Measurements from ENCODE around the gene CLTCL1.
"Not testable (repeated sequence)": the region's sequence is repeated elsewhere in the genome, so short reads cannot be mapped to it uniquely, and the experiment has no call there.

The CLTCL1 gene

DNA sequence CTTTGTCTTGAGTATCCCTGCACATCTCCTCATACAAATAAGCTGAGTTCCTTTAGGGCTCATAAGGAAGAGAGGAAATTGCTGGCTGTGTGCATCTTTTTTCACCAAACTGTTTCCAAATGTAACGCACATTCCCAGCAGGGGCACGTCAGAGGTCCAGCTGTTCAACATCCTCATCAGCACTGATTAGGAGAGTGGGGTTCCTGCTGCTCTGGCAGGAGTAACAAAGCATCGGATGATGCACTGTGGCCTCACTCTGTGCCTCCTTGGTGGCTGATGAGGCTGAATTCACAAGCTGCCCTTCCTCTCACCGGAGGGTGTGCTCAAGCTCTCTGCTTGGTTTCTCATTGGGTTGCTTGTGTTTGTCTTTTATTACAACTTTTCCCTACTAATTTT, 77.4 kb downstream of the CLTCL1 start:
- DNase-seq = no peak

DNA sequence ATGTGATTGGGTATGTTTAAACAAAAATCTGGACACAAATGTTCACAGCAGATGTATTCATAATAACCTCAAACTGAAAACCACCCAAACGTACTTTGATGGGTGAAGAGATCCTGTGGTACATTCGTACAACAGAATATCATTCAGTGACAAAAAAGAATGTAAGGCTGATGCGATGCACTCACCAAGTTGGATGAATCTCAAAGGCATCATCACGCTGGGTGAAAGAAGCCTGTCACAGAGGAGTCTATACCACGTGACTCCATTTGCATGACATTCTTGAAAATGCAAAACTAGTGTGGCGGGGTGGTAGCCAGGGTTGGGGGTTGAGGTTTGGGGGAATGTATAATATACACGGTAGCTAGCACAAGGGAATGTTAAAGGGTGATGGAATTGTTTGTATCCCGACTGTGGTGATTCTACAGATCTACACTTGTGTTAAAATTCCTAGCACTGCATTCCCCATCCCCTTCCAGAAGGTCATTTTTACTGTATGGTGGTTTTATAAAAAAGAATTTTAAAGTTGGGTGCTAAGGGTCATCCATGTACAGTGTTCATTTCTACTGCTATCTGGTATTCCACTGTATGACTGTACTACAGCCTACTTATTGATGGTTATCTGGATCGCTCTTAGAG, 78.0 kb downstream of the CLTCL1 start:
- no peak for DNase-seq

DNA sequence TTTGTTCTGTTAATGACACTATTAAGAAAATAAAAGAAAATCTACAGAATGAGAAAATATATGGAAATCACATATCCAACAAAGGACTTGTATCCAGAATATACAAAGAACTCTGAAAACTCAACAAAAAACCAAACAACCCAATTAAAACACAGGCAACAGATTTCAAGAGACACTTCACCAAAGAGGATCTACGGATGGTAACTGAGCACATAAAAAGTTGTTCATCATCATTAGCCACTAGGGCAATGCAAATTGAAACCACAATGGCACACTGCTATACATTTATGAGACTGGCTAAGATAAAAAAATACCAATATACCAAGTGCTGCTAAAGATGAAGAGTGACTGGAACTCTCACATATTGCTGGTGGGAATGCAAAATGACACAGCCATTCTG, 78.5 kb downstream of the CLTCL1 start:
- DNase-seq = no peak

DNA sequence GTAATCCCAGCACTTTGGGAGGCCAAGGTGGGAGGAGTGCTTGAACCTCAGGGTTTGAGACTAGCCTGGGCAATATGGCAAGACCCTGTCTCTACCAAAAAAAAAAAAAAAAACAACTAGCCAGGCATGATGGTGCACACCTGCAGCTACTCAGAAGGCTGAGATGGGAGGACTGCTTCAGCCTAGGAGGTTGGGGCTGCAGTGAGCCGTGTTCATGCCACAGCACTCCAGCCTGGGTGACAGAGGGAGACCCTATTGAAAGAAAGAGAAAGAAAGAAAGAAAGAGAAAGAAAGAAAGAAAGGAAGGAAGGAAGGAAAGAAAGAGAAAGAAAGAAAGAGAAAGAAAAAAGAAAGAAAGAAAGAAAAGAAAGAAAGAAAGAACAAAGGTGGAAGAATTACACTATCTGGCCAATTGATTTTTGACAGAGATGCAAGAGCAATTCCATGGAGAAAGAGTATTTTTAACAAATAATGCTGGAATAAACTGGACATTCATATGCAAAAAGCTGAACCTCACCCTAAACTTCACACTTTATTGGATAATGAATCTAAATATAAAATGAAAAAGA, 79.1 kb downstream of the CLTCL1 start:
- DNase-seq = no peak

DNA sequence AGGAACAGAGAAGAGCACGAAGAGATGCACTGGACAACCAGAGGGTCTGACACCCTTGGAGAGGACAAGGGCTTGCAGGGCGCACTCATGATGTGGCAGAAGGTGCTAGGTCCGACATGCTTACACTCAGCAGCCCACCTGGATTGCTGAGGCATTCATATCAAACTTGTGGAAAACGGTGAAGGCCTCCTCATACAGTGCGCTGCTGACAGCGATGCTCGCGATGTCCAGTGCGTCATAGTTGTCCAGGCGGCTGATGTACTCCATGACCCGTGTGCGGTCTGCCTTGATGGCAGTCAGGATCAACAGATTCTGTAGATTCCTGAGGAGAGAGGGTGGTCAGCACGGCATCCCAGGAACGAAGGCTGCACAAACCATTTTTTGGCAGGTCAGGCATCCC, 81.3 kb downstream of the CLTCL1 start:
- DNase-seq = no peak

DNA sequence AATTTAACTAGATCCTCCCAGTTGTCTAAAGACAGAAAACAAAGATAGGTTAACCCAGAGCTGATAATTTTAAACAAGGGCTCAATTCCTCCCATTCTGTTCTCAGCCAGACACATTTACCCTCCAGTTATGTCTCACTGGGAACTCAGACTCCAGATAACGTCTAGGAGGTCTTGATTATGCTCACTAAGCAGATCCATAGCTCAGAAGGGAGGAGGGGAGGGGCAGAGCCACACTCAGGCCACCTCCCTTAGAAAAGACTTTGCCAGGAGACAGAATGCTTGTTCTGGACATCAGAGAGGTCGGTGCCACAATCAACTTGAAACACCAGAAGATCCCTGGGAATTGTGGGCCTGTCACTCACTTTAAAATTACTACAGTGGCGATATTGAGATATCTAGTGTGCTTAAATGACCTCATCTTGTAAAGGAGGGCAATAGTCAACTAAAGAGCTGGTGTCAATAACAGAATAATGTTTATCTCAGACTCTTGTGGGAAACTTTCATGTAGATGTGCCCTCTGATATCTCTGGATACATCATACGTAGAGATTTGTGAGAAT, 83.2 kb downstream of the CLTCL1 start:
- no peak for DNase-seq

DNA sequence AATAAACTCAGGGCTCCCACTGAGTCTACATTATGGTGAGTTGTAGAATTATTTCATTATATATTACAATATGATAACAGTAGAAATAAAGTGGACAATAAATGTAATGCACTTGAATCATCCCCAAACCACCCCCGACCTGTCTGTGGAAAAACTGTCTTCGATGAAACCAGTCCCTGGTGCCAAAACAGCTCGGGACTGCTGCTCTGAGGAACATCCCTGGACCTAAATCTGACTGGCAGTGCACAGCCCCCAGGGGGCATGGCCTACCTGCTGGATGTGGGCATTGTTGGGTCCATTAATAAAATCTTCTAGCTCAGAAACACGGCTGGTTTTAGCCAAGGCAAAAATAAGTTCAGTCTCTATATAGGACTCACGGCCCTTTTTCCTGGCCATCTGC, 83.6 kb downstream of the CLTCL1 start:
- DNase-seq = no peak

DNA sequence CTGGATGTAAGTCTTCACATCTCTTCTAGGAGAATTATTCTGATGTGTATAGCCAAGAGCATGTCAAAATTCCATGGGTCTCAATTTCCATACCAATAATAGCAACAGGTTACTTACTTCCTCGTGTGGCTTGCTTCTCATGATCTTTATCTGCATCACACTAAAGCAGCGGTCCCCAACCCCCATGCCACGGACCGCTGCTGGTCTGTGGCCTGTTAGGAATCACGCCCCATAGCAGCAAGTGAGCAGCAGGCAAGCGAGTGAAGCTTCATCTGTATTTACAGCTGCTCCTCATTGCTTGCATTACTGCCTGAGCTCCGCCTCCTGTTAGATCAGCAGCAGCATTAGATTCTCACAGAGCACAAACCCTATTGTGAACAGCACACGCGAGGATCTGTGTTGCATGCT, 84.1 kb downstream of the CLTCL1 start:
- no peak for DNase-seq

DNA sequence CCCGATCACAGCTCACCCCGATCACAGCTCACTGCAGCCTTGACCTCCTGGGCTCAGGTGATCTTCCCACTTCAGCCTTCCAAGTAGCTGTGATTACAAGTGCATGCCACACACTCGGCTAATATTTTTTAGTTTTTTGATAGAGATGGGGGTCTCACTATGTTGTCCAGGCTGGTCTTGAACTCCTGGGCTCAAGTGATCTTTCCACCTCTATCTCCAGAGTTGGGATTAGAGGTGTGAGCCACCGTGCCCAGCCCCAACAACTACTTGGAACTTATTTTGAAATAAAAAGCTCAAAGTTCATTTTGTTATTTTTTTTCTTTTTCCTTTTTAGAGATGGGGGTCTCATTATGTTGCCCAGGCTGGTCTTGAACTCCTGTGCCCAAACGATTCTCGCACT, 85.2 kb downstream of the CLTCL1 start:
- DNase-seq = no peak

DNA sequence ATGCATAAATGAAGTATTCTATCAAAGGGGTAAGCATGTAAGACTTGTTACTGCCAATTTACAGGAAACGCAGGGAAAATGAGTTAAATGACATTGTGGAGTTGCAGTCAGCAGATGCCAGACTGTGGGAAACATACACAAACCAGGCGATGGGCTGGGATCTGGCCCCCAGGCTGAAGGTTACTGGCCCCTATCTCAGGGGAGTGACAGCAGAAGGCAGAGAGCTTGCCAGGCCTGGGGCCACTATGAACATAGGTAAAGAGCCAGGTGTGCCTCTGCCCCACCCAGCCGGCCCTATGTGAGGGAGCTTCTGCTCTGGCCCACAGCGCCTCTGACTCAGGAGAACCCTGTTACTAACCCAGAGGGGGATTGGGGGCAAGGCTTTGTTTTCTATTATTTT, 86.9 kb downstream of the CLTCL1 start:
- no peak for DNase-seq

DNA sequence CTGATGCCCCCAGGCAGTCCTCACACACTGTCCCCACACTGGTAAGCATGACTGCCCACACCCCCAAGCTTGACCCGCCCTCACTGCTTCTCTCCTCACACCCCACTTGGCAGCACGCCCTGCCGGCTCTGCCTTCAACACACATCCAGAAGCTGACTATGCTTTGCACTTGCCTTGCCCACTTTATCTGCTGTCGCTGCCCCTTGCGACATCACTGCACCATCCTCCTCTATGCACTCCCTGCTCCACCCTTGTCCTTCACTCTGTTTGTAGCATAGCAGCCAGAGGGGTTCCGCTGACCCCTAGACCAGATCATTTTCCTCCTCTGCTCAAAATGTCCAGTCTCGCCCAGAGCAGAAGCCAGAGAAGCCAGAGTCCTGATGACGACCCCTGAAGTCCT, 87.7 kb downstream of the CLTCL1 start:
- DNase-seq = no peak

DNA sequence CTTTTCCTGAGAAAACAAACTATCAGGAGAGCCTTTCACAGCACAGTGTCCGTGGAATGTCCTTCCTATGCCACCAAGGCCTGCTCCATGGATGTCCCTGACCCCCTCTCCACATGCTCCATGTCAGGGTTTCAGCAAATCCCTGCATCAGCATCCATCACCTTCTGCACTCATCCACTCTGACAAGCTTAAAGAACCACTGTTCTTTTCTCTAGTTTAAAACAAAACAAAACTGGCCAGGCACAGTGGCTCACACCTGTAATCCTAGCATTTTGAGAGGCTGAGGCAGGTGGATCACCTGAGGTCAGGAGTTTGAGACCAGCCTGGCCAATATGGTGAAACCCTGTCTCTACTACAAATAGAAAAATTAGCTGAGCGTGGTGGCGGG, 88.7 kb downstream of the CLTCL1 start:
- not testable (repeated sequence) for DNase-seq

DNA sequence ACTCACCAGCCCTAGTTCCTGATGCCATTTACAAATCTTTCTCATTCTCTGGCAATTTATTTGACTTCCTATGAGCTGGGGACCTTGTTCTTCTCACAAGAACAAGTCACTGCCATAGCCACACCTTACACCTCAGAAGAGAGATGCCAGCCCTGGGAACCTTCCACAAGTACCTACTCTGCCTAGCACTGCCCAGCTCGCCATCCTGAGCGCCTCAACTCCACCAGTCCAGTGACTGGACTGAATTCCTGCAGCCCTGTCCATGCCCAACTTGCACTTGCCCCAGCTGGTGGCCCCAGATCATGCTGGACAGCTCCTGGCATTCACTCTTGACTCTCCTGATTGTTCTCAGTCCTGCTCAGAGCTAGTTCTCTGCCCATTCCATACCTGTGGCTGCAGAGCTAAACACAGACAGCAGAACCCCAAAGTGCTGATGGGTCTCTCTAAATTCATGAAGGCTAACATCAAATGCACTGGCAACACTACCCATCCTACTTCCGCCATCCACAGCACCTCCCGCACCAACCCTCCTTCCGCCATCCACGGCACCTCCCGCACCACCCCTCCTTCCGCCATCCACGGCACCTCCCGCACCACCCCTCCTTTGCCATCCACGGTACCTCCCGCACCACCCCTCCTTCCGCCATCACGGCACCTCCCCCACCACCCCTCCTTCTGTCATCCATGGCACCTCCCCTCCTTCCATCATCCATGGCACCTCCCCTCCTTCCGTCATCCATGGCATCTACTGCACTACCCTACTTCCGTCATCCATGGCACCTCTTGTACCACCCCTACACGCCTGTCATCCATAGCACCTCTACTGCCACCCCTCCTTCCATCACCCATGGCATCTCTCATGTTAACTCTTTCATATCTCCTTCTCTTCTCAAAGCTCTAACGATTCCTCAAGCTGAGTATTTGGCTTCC, 89.4 kb downstream of the CLTCL1 start:
- no peak for DNase-seq

DNA sequence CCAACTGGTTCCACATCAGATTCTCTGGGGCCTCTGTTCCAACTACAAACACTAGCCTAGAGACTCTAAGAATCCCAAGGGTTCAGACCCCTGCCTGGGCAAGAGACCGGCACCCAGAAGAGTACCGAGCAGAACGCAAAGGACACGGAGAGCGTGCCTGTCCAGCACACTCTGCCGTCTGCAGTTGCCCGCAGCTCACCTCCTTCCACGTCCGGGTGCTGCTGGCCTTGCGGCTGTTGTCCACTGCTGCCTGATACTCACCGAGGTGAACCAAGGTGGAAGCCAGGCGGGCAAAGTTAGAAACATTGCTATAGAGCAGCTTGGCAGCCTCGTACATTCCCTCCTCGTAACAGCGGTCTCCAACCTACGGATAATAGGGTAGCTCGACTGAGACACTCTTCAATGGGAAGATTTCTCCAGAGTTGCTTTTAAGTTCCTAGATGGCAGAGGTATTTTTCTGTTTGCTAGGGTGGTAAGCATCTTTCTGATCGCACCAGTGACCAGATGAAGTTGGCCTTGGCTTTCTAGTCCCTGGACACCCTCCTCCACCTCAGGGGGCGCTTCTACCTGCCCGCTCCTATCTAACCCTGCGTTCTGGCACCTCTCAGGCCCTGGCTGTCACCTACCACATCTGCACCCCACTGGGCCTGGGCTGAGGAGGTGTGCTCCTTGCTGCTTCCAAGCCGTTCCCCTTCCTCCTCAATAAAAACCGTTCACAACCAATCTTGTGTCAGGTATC, 90.2 kb downstream of the CLTCL1 start:
- DNase-seq = no peak

DNA sequence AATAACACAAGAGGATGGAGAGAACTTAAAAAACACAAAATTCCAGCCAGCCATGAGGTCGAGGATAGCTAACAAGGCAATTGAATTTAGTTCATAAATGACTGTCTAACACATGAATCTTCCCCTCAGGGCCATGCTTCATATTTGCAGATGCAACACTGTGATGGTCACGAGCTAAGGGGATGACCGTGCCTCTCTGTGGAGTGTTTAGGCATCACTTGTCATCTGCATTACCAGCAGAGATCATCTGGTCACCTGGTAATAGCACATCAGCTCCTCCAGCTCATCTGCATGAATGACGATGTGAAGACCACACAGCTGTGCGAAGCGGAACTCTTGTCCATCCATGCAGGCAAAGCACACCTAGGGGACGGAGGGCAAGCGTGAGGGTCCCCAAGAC, 92.0 kb downstream of the CLTCL1 start:
- no peak for DNase-seq

DNA sequence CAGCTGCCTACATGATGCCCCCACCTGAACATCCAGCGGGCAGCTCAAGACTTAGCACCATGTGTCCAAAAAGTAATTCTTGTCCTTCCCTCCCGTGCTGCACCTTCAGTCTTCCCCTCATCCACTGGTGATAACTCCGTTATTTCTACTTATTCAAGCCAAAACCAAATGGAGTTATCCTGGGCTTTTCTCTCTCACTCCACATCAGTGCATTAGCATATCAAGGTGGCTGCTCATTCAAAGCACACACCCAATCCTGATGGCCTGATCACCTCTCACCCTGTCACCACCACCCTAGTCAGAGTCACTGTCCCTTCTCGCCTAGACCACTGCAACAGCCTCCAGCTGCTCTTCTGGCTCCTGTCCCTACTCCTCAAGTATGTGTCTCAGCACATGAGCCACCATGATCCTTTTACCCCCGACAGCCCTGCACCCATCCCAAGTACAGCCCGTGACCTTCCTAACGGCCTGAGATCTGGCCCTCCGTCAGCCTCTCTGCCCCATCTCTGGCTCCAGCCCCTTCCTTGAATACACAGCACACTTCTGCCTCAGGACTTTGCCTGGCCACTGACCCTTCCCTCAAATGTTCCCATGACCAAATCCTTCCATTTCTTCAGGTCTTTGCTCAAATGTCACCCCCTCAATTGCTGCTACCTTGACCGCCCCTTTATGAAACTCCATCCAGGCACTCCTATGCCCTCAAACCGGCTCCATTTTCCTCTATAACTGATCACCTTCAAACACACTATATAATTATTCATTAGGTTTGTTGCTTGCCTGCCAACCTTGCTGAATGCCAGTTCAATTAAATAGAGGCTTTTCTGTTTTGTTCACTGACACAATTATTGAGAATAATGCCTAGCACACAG, 93.3 kb downstream of the CLTCL1 start:
- no peak for DNase-seq

DNA sequence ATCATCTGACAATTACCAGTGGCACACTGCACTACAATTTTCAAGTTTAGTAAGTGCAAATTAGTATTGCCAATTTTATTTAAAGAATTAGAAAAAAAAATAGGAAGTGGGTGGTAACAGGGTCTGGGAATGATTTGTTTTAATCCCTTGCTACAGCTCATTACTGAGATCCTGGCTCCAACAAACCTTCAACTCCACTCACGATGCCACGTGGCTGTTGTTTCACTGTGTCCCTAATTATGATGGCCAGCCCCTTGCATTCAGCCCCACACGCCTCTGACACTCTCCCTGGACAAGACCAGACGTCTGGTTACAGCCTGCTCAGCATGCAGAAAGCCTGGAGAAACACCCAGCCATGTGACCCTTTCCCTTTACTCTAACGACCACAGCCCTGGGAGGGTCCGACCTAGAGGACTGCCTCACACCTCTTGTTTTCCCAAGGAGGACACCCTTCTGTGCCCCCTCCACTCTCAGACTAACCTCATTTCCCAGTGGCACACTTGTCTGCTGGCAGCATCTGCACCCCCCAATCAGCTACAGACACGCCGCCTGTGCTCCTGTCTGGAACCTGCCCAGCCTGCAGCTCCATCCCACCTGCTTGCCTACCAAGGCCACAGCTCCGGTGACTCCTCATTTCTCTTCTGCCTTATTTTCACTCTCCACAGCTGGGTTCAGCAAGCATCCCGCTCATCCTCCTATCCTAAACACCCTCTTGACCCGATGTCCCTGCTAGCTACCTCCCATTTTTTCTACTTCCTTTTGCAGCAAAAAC, 94.5 kb downstream of the CLTCL1 start:
- DNase-seq = no peak

DNA sequence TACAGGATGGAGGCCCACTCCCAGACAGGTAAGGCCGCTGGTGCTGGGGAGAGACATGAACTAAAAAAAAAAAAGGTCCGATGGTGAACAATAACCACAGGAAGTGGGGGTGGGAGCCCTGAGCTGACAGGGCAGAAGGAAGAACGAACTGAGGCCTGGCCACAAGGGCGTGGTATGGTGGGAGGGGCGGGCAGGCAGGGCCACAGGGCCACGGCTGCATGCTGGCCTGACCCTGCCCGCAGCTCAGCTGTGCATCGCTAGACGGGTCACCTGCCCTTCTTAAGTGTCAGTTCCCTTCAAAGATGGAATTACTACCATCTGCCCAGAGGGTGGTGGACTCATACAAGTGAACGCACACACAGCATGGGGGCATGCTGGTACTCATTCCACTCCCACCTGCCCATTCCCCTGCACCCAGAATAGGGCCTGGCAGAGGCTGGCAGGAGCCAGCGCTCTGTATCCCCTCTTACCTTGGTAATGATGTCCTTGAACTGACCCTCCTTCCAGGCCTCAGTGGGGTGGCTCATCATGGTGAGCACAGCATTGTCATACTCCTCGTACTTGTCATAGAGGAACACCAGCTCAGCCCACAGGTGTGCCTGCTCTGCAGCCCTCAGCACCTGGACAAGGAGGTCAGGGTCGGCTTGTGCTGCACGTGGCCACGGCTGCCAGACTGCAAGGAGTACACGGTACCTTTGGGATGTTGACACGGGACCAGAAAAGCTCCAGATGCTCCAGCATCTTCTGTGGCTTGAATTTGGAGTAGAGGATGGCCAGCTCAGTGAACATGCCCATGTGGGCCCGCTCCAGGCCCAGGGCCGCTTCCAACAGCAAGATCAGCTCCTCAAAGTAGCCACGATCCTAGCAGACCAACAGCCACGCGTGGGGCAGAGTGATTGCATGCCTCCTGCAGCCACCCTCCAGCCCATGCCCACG, 95.5 kb downstream of the CLTCL1 start:
- DNase-seq = peak; percentile 22

DNA sequence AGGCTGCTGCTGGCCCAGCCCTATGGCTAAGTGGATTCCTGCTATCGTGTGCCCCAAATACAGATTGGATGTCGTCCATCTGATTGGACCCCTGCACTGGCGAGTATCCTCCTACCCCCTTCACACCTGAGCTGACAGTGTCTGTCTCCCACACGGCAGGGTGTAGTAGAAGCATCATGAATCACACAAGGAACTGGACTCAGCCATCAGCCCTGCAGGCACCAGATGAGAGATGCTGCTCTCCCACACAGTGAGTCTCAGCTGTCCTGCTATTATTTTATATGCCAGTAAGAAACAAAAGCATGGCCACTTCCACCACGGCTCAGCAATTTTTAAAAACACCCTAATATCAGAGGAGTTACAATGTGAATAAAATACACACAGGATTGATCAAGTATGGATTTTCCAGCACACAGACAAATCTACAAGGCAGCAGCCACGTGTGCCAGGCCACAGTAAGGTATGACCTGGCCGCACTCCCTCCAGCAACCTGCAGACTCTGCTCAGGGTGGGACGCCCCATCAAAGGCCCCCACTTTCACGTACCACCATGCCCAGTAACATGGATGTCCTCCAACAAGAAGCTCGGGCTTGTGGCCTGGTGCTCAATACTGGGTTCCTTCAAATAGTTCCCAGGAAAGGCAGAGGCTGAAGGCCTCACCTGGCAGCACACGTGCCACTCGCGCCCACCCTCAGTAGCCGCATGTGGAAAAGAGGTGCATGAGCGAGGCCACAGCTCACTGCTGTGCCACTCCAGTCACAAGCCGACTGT, 96.6 kb downstream of the CLTCL1 start:
- no peak for DNase-seq

Data from stimulated activated CD4-positive, alpha-beta T cell treated with anti-CD3 and anti-CD28 coated beads, Interleukin-15, amount 100 ng/mL, for 24 hours (primary cell).